Adrenal gland (tissue), 5 donors: ENCODE results near the gene SLC7A6.

ENCODE experiments used
- POLR2A ChIP-seq, 2 donors: fragments of 450-650 bp; IDR thresholded peaks; one replicate each; pipeline ENCODE4 v1.6.1; 2017; ENCODE audit warnings: antibody characterized with exemption in 2 of 2, mild to moderate bottlenecking in 2 of 2, moderate library complexity in 1 of 2
- TF ChIP-seq, protein P1 (sequence below), 6 experiments: fragments of 450-650 bp in 4 of 6; fragments of 200-600 bp in 2 of 6; sonication (generic) in 1 of 6; IDR thresholded peaks; 1 replicate in 5 of 6; 2 replicates in 1 of 6; pipeline versions ENCODE4 v1.5.1 to v1.8.0; 2016 to 2021; ENCODE audit warnings: antibody characterized with exemption in 6 of 6, mild to moderate bottlenecking in 2 of 6, moderate library complexity in 1 of 6
- donor health status: DM: no; HTN: no; CAD: no.

- TF ChIP-seq, protein P1, sequence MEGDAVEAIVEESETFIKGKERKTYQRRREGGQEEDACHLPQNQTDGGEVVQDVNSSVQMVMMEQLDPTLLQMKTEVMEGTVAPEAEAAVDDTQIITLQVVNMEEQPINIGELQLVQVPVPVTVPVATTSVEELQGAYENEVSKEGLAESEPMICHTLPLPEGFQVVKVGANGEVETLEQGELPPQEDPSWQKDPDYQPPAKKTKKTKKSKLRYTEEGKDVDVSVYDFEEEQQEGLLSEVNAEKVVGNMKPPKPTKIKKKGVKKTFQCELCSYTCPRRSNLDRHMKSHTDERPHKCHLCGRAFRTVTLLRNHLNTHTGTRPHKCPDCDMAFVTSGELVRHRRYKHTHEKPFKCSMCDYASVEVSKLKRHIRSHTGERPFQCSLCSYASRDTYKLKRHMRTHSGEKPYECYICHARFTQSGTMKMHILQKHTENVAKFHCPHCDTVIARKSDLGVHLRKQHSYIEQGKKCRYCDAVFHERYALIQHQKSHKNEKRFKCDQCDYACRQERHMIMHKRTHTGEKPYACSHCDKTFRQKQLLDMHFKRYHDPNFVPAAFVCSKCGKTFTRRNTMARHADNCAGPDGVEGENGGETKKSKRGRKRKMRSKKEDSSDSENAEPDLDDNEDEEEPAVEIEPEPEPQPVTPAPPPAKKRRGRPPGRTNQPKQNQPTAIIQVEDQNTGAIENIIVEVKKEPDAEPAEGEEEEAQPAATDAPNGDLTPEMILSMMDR (IDR thresholded peaks at IDR 0.05) = no peak
- no peak for TF ChIP-seq POLR2A (IDR thresholded peaks at IDR 0.05)
These were observed 21.4 kb downstream of the SLC7A6 start for GRCh38 chr16:68285683-68286082.
